AG09309 (cell line): ENCODE measurements around the gene MKI67.
"Not testable (repeated sequence)": the region's sequence is repeated elsewhere in the genome, so short reads cannot be mapped to it uniquely, and the experiment has no call there.

ENCODE experiments used
- DNase-seq: peaks from one replicate; pipeline ENCODE4 v3.0.0-alpha.2; 2010; ENCODE audit warnings: low read depth
- H3K4me3 ChIP-seq: 2 replicates; pipeline ENCODE4 v1.5.1; 2011; ENCODE audit warnings: mild to moderate bottlenecking, low read depth, low read length, moderate library complexity; ENCODE audit not compliant: control insufficient read depth
- TF ChIP-seq, protein P1 (sequence below): IDR thresholded peaks from 2 replicates; pipeline ENCODE4 v1.5.1; 2011; ENCODE audit warnings: mild to moderate bottlenecking, low read depth, low read length, inconsistent platforms; ENCODE audit not compliant: insufficient read depth, control insufficient read depth; ENCODE audit errors: missing control alignments

The MKI67 gene

GRCh38 chr10:128125944-128126764 is at the start of gene MKI67:
Gene MKI67, minus strand, starts transcription at chr10:128126423. Its CDS starts 756 bp downstream, at chr10:128125667.
- DNase-seq: peak; percentile 29
- H3K4me3 ChIP-seq: peak within 1 kb of the TSS; percentile 65
- TF ChIP-seq, protein P1, sequence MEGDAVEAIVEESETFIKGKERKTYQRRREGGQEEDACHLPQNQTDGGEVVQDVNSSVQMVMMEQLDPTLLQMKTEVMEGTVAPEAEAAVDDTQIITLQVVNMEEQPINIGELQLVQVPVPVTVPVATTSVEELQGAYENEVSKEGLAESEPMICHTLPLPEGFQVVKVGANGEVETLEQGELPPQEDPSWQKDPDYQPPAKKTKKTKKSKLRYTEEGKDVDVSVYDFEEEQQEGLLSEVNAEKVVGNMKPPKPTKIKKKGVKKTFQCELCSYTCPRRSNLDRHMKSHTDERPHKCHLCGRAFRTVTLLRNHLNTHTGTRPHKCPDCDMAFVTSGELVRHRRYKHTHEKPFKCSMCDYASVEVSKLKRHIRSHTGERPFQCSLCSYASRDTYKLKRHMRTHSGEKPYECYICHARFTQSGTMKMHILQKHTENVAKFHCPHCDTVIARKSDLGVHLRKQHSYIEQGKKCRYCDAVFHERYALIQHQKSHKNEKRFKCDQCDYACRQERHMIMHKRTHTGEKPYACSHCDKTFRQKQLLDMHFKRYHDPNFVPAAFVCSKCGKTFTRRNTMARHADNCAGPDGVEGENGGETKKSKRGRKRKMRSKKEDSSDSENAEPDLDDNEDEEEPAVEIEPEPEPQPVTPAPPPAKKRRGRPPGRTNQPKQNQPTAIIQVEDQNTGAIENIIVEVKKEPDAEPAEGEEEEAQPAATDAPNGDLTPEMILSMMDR: no peak

GRCh38 chr10:128174581-128175559 is 48.6 kb upstream of the MKI67 start:
- no peak for DNase-seq
- no peak overlapping the region for H3K4me3 ChIP-seq
- TF ChIP-seq, protein P1: no peak

DNA sequence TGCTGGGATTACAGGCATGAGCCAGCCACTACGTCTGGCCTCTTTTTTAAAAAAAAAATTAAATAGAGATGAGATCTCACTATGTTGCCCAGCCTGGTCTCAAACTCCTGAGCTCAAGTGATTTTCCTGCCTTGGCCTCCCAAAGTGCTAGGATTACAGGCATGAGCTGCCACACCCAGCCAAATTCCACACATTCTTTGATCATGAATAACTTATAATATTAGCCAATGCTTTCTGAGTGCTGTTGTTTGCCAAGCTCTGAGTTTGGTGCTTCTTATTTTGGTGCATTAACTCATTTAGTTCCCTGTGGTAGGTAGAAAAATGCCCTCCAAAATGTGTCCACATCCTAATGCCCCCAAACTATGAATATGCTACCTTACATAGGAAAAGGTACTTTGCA is 47.2 kb upstream of the MKI67 start:
- H3K4me3 ChIP-seq: no peak overlapping the region
- no peak for DNase-seq
- TF ChIP-seq, protein P1: no peak

DNA sequence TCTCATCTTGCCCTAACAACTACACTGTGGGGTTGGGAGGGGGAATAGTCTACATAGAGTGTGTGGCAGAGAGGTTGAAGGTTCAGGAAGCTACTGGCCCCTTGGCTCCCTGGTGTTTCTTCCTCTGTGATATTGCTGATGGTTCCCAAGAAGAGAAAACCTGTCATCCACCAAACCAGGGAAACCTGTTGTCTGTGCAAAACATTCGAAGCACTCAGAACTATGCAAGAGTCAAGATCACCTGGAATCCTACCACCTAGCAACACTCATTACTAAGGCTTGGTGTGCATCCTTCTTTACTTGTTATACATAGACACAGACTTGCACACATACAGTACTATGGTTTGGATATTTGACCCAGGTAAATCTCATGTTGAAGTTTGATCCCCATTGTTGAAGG is 46.5 kb upstream of the MKI67 start:
- no peak overlapping the region for H3K4me3 ChIP-seq
- TF ChIP-seq, protein P1: no peak
- no peak for DNase-seq

GRCh38 chr10:128169811-128170379 is 43.7 kb upstream of the MKI67 start:
- DNase-seq: no peak
- H3K4me3 ChIP-seq: no peak overlapping the region
- TF ChIP-seq, protein P1: no peak

DNA sequence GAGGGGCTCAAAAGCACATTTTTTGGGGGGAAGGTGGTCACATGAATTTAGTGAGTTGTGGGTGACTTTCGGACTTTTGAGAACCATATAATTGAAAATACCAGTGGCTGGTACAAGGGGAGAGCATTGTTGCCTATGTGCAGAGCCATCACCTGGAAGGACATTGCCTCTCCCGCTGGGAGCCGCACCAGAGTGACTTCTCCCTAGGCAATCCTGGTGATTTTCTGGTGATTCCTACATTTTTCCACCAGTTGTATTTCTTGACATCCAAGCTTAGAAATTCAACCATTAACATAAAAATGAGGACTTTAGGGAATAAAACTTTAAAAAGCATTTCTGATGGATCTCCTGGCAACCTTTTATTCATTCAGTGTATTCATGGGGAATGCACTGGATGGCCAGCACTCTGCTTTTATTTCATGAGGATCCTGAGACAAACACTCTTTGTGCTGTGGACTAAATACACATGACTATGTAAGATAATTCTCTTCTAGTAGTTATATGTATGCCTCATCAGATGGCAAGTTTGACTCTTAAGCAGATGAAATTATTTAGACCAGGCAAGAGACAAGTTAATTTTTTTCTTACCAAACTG is 41.8 kb upstream of the MKI67 start:
- no peak overlapping the region for H3K4me3 ChIP-seq
- no peak for DNase-seq
- TF ChIP-seq, protein P1: no peak

- not testable (repeated sequence) for DNase-seq, H3K4me3 ChIP-seq
Observed at GRCh38 chr10:128167123-128167522, 40.9 kb upstream of the MKI67 start.
